ENCODE results near the gene SUPT6H.
"Not testable (repeated sequence)": the region's sequence is repeated elsewhere in the genome, so short reads cannot be mapped to it uniquely, and the experiment has no call there.

SUPT6H gene

GRCh38 chr17:28722417-28723158 lies 60.6 kb downstream of the SUPT6H start:
- no peak for DNase-seq

DNA sequence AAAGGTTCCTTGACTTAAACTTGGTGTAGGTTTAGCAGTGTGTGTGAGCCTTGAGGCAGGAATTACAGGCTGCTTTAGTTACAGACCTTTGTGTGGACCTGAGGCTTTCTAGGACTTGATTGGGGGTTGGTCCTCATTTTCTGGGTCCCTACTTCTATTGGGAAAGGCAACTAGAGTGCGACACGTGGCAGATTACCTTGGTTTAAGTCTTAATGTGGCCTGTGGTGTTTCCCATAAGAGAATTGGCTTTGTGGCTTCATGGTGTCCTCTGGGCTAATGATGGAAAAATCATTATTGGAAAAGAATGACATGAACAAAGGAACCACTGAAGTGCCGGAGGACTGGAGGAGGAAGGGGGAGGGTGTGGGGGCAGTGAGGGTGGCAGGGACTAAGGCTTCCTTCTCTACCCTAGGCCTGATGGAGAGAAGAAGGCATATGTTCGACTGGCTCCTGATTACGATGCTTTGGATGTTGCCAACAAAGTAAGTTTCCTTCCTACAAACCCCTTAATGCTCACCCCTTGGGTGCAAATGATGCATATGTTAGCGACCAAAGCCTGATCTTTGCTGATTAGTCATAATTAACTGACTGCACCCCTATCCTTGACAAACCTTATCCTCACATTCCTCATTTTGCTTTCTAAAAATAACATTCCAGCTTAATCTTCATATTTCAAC lies 61.3 kb downstream of the SUPT6H start:
- no peak for DNase-seq

GRCh38 chr17:28723836-28724499 lies 62.0 kb downstream of the SUPT6H start:
- not testable (repeated sequence) for DNase-seq

DNA sequence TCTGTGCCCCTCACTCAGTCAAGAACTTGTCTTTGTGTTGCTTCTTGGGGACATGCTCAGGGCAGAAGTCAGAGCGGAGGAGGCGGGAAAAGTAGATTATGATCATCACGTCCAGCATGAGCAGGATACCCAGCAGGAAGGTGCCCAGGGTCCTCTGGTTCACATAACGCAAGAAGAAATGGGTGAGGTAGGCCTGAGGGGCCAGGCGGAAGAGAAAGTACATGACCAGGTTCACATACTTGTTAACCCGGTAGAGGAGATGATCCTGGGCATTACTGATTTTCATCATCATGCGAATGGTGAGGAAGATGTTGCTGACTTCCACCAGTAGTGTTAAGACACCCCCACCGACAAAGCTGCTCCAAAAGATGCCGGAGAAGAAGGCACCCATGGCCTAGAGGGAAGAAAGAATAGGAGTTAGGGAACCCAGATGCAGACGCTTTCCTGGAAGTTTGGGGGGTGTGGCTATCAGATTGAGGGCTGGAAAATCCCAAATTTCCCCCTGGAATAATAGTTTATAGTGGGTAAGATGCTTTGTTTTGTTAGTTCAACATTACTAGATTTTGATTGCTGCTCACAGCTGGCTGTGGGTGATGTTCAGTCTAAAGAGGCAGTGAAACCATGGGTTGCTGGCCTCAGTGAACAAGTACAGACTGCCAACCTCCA lies 62.6 kb downstream of the SUPT6H start:
- DNase-seq = no peak

- no peak for DNase-seq
Measured at GRCh38 chr17:28725166-28725659, 63.2 kb downstream of the SUPT6H start.

GRCh38 chr17:28725660-28726225 lies 63.7 kb downstream of the SUPT6H start:
- no peak for DNase-seq

DNA sequence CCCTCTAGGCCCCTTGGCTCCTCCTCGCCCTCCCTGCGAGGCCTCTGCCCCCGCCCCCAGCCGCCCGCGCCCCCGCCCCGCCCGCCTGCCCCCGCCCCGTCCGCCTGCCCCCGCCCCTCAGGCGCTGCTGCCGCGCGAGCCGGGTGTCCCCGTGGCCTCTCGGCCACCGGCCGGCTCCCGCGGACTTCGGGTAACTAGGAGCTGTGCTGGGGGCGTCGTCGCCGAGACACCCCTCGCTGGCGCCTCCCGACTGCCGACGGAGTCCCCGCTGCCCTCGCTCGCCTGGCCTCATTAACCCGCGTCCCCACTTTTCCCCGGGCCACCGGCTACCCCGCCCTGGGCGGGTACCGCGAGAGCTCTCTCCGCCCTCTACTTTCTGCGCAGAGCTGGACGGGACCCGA lies 64.2 kb downstream of the SUPT6H start, which contains the start of gene TLCD1:
TLCD1 (minus strand) TSS at position 8 of the 401 bp plus-strand sequence. CDS start 136 bp downstream, outside the sequence.
- peak; percentile 47 for DNase-seq

- DNase-seq = peak; percentile 84
Measured at GRCh38 chr17:28726627-28727491, 64.9 kb downstream of the SUPT6H start.

DNA sequence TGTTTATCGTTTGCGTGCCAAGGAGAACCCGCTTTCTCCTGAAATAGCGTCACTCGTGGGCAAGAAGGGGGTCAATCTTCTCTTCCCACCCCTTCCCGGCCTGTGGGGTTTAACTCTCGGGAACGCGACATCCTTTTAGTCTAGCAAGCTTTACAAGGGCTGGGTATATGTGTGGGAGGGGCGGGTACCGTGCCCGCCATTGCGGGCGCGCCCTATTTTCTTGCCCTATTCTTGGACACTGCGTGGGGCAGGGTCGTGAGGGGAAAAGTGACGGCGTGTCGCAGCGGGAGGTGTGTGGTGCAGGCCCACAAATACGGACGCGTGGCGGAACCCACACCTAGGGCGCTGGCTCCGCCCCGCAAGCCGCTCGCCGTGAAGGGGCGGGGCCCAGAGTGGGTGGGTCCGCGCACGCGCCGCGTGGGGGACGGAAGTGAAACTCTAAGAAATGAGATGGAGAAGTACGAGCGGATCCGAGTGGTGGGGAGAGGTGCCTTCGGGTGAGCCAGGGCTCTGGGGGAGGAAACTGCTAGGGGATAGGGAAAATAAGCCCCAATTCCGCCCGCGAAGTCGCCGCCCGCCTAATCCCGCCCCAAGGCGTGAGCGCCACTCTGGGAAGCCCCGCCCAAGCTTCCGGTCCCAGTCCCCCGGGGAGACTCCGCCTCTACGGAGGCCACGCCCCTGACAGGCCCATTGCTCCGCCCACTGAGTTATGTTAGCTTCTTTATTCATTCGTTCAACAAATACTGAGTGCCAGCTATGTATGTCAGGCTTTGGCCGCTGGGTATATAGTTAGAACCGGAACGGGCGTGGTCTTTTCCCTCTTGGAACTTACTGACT lies 66.6 kb downstream of the SUPT6H start, which contains the start of gene NEK8:
NEK8 (plus strand) TSS at position 425 of the 837 bp plus-strand sequence; CDS start at position 451, 26 bp downstream.
- DNase-seq = peak; percentile 97

DNA sequence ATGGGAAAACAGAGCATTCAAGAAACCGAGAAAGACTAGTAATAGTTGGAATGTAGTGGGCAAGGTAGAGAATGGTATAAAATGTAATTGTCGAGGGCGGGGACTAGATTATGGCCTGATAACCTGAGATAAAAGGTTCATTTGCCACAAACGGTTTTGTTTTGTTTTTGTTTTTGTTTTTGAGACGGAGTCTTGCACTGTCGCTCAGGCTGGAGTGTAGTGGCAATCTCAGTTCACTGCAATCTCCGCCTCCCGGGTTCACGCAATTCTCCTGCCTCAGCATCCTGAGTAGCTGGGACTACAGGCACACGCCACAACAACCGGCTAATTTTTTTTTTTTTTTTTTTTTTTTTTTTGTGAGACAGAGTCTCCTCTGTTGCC lies 67.9 kb downstream of the SUPT6H start:
- DNase-seq = no peak

DNA sequence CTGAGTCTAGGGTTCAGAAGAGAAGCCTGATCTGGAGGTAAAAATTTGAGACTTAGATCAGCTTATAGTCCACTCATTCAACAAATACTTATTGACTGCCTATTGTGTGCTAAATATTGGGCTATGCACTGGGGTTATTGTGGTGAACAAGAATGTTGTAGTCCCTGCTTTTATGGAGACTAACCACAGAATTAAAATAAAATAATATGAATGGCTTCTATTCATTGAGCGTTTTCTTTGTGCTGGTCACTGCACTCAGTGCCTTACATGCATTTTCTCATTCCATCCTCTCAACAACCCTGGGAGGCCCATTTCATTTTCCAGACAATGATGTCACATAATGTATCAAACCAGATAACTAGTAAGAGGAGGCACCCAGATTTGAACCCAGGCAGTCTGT lies 71.3 kb downstream of the SUPT6H start:
- DNase-seq = no peak

GRCh38 chr17:28734712-28735241 lies 72.8 kb downstream of the SUPT6H start:
- no peak for DNase-seq

- DNase-seq = no peak
Measured at GRCh38 chr17:28735242-28735722, 73.3 kb downstream of the SUPT6H start.

DNA sequence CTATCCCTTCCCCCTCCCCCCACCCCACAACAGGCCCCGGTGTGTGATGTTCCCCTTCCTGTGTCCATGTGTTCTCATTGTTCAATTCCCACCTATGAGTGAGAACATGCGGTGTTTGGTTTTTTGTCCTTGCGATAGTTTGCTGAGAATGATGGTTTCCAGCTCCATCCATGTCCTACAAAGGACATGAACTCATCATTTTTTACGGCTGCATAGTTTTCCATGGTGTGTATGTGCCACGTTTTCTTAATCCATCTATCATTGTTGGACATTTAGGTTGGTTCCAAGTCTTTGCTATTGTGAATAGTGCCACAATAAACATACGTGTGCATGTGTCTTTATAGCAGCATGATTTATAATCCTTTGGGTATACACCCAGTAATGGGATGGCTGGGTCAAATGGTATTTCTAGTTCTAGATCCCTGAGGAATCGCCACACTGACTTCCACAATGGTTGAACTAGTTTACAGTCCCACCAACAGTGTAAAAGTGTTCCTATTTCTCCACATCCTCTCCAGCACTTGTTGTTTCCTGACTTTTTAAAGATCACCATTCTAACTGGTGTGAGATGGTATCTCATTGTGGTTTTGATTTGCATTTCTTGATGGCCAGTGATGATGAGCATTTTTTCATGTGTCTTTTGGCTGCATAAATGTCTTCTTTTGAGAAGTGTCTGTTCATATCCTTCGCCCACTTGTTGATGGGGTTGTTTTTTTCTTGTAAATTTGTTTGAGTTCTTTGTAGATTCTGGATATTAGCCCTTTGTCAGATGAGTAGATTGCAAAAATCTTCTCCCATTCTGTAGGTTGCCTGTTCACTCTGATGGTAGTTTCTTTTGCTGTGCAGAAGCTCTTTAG lies 74.1 kb downstream of the SUPT6H start:
- not testable (repeated sequence) for DNase-seq

GRCh38 chr17:28737316-28737715 lies 75.3 kb downstream of the SUPT6H start:
- DNase-seq = no peak

- DNase-seq = no peak
Measured at GRCh38 chr17:28737770-28738679, 76.0 kb downstream of the SUPT6H start.

- no peak for DNase-seq
Measured at GRCh38 chr17:28738680-28739384, 76.8 kb downstream of the SUPT6H start.

Measured in activated CD4-positive, alpha-beta T cell treated with anti-CD3 and anti-CD28 coated beads for 1 hour (primary cell).